Lung (tissue), 12 donors: Measurements from ENCODE around the gene TRABD. TPM values are rescaled to one million over a fixed set of nuclear protein-coding genes. Genes with fewer than 3 reads are reported as not detected.

Source experiments
- ATAC-seq: fragments of 200-7000 bp; cut with Tn5 transposase; one replicate; pipeline ENCODE4 v1.9.1; 2020; ENCODE audit warnings: moderate number of reproducible peaks; ENCODE audit not compliant: insufficient read depth, low FRiP score
- DNase-seq, 3 donors: peaks; one replicate each; pipeline ENCODE4 v3.0.0-alpha.2; 2013 to 2017
- H3K27ac ChIP-seq, 2 donors: one replicate each; pipeline ENCODE4 v1.5.1; 2013; ENCODE audit warnings: mild to moderate bottlenecking in 2 of 2, moderate library complexity in 2 of 2, control low read depth in 1 of 2, inconsistent platforms in 1 of 2, low read depth in 1 of 2, low read length in 1 of 2
- H3K27me3 ChIP-seq, 3 donors: one replicate each; pipeline ENCODE4 v1.5.1; 2013; ENCODE audit warnings: low read length in 2 of 3; ENCODE audit not compliant: control insufficient read depth in 3 of 3, insufficient read depth in 3 of 3
- H3K36me3 ChIP-seq, 4 donors: one replicate each; pipeline ENCODE4 v1.5.1; 2013; ENCODE audit warnings: low read length in 4 of 4, mild to moderate bottlenecking in 1 of 4, moderate library complexity in 1 of 4; ENCODE audit not compliant: control insufficient read depth in 4 of 4, insufficient read depth in 4 of 4
- H3K4me1 ChIP-seq, 5 donors: one replicate each; pipeline ENCODE4 v1.5.1; 2013; ENCODE audit warnings: low read length in 5 of 5, mild to moderate bottlenecking in 2 of 5, moderate library complexity in 1 of 5; ENCODE audit not compliant: control insufficient read depth in 5 of 5, insufficient read depth in 5 of 5
- H3K4me3 ChIP-seq: one replicate; pipeline ENCODE4 v1.5.1; 2013; ENCODE audit warnings: mild to moderate bottlenecking, control low read depth, moderate library complexity
- H3K9ac ChIP-seq, 2 donors: one replicate each; pipeline ENCODE4 v1.5.1; 2013; ENCODE audit warnings: low read length in 2 of 2, control low read depth in 1 of 2; ENCODE audit not compliant: insufficient read depth in 1 of 2
- H3K9me3 ChIP-seq, 4 donors: one replicate each; pipeline ENCODE4 v1.5.1; 2013; ENCODE audit warnings: low read length in 3 of 4, mild to moderate bottlenecking in 1 of 4, moderate library complexity in 1 of 4; ENCODE audit not compliant: control insufficient read depth in 4 of 4, insufficient read depth in 3 of 4
- CTCF ChIP-seq: IDR thresholded peaks from 2 replicates; pipeline ENCODE4 v1.5.1; 2012; ENCODE audit warnings: mild to moderate bottlenecking; ENCODE audit errors: control extremely low read depth, extremely low read depth
- WGBS, 2 donors: extraction: QIAGEN DNeasy Blood & Tissue Kit; methylation state at CpG; one replicate each; pipeline ENCODE4 v1.1.7; 2013; 5-methylcytosine and 5-hydroxymethylcytosine counted together
- polyA plus RNA-seq, 2 donors: library from polyadenylated mRNA; stranded (reverse); fragments of 200-250 nt; gene quantifications; one replicate each; pipeline ENCODE4 v1.2.1, GENCODE V29; 2013
- total RNA-seq, 2 donors: library from RNA; depleted of rRNA in 1 of 2; stranded (reverse); fragments of >200 nt in 1 of 2; gene quantifications; one replicate each; pipeline ENCODE4 v1.2.1, GENCODE V29; 2014 to 2021
- donor health status: control.
- donor health status: control.
- donor health status: Bipolar disorder and iron deficiency.
- donor health status: healthy.
- donor health status: DM: yes; HTN: yes; CAD: no.

TRABD gene
- total and polyA plus RNA-seq, 4 donors: 16.2 to 72.7 (median 62.2) TPM

- Histone ChIP-seq H3K27ac (peak overlapping the region; percentile 34 to 95), H3K36me3 (peaks cover 0 to 16% (median 7%) of the 10 kb centered on the region in 4 donors), H3K9ac (peak overlapping the region in 1 of 2 donors; percentile 32), H3K4me3 (no peak overlapping the region), H3K4me1 (peaks cover 5 to 31% (median 16%) of the 10 kb centered on the region in 5 donors), H3K27me3 (no peaks in the 10 kb centered on the region), H3K9me3 (no peaks in the 10 kb centered on the region)
- WGBS, 2 donors: 12 to 23% methylated on average over 4 of the region's 4 CpGs
- no peak for TF ChIP-seq CTCF
- DNase-seq (peak in 1 of 3 donors; percentile 33), ATAC-seq (no peak)
These were observed 4.1 kb downstream of the TRABD start for GRCh38 chr22:50189849-50190181.

DNA sequence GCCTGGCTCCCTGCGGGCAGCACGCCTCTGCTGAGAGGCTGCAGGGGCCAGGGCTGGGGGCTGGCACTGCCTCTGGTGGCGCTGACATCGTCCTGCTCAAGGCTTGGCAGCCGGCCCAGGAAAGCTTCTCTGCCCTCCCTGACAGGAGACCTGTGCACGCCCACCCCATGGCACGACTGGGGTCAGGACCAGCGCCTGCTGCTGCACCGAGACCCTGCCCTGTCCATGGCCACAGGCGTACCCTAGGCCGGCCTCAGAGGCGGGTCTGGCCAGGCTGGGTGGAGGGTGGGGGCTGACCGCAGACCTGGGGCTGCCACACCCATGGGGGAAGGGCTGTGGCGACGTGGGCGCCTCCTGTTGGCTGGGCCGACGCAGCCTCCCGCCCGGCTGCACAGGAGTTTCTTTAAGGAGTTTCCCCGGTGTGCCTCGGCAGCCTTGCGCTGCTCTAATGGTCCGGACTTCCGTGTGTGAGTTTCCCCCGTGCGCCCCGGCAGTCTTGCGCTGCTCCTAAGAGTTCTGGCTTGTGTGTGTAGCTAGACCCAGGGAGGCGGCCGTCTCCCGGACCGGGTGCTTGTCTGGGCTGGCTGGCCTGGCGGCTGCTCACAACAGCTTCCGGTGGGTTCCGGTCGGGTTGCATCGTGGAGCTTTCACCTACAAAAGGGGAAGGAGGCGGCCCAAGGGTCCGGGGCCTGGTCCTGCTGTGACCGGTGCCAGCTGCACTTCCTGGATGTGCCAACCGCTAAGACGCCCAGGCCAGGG lies 4.6 kb downstream of the TRABD start:
- WGBS, 2 donors: 1 to 4% methylated on average over 37 to 43 of the region's 43 CpGs
- Histone ChIP-seq H3K9ac (no peak overlapping the region), H3K4me1 (peaks cover 4 to 26% (median 16%) of the 10 kb centered on the region in 5 donors), H3K27ac (peak overlapping the region; percentile 43 to 95), H3K4me3 (peak overlapping the region; percentile 36), H3K36me3 (peaks cover 0 to 21% (median 7%) of the 10 kb centered on the region in 4 donors), H3K9me3 (no peaks in the 10 kb centered on the region), H3K27me3 (no peaks in the 10 kb centered on the region)
- peak; percentile 65 to 75 (median 73) for DNase-seq
- no peak for TF ChIP-seq CTCF
- peak; percentile 72 for ATAC-seq

- no peaks in the 10 kb centered on the region for H3K9me3 ChIP-seq
- H3K4me1 ChIP-seq: peaks cover 2 to 25% (median 16%) of the 10 kb centered on the region in 5 donors
- DNase-seq (no peak), ATAC-seq (no peak)
- 22 to 46% methylated on average over 18 of the region's 18 CpGs for WGBS, 2 donors
- H3K27ac ChIP-seq: peak overlapping the region; percentile 43 to 95
- no peaks in the 10 kb centered on the region for H3K27me3 ChIP-seq
- H3K36me3 ChIP-seq: peaks cover 0 to 25% (median 7%) of the 10 kb centered on the region in 4 donors
- no peak overlapping the region for H3K9ac ChIP-seq
- TF ChIP-seq CTCF: no peak
- peak overlapping the region; percentile 36 for H3K4me3 ChIP-seq
These were observed 5.4 kb downstream of the TRABD start for GRCh38 chr22:50190941-50191741.
